HL-60 (cell line): ENCODE data around the gene SLC25A10.

Experiments
- DNase-seq, 2 experiments: peaks; one replicate each; pipeline ENCODE4 v3.0.0-alpha.2; 2010 to 2020; ENCODE audit warnings: low read depth in 1 of 2, low spot score in 1 of 2
- H3K27ac ChIP-seq: fragments of 250-450 bp; sonication (Bioruptor Pico); replicated peaks from 2 replicates; pipeline ENCODE4 v1.5.1; 2020; ENCODE audit warnings: mild to moderate bottlenecking, moderate library complexity
- H3K27me3 ChIP-seq: fragments of 250-450 bp; sonication (Bioruptor Pico); 2 replicates; pipeline ENCODE4 v1.5.1; 2021; ENCODE audit warnings: mild to moderate bottlenecking, moderate library complexity; ENCODE audit not compliant: insufficient read depth, poor library complexity, severe bottlenecking
- H3K4me3 ChIP-seq: replicated peaks from 2 replicates; pipeline ENCODE4 v1.5.1; 2011; ENCODE audit warnings: mild to moderate bottlenecking, control low read depth, low read length; ENCODE audit not compliant: insufficient read depth
- CTCF ChIP-seq: IDR thresholded peaks from one replicate; pipeline ENCODE4 v1.5.1; 2011; ENCODE audit warnings: low read length, control low read depth, inconsistent platforms; ENCODE audit not compliant: insufficient read depth
- GABPA ChIP-seq: IDR thresholded peaks from 2 replicates; pipeline ENCODE4 v1.6.1; 2012; ENCODE audit warnings: low read depth
- POLR2AphosphoS5 ChIP-seq: IDR thresholded peaks from 2 replicates; pipeline ENCODE4 v1.6.1; 2012; ENCODE audit warnings: low read depth
- SPI1 ChIP-seq: IDR thresholded peaks from 2 replicates; pipeline ENCODE4 v1.6.1; 2012; ENCODE audit warnings: low read depth, mild to moderate bottlenecking, borderline replicate concordance
- TF ChIP-seq, protein P1 (sequence below): IDR thresholded peaks from 2 replicates; pipeline ENCODE4 v1.6.1; 2012; ENCODE audit warnings: low read depth; ENCODE audit not compliant: insufficient replicate concordance

SLC25A10 gene

DNA sequence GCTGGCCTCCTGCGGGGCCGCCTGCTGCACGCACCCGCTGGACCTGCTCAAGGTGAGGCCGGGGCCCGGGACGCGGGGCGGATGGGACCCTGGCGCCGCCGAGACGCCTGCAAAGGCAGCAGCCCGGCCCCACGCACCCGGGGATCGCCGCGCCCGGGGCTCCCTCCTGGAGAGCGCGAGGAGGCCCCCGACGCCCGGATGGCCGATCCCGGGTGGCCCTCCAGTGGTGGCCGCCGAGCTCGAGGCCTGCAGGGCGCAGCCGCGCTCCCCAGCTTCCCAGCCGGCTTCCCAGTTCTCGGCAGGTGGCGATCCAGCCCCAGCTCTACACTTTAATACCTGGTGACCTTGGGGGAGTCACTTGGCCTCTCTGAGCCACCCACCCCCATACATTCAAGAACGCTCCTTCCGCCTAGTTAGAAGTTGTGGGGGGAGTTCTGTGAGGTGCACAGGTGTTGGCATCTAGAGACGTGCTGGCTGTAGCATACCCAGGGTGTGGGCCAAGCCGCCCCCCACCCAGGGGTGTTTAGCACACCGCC lies 452 bp downstream of the SLC25A10 start:
- TF ChIP-seq, protein P1, sequence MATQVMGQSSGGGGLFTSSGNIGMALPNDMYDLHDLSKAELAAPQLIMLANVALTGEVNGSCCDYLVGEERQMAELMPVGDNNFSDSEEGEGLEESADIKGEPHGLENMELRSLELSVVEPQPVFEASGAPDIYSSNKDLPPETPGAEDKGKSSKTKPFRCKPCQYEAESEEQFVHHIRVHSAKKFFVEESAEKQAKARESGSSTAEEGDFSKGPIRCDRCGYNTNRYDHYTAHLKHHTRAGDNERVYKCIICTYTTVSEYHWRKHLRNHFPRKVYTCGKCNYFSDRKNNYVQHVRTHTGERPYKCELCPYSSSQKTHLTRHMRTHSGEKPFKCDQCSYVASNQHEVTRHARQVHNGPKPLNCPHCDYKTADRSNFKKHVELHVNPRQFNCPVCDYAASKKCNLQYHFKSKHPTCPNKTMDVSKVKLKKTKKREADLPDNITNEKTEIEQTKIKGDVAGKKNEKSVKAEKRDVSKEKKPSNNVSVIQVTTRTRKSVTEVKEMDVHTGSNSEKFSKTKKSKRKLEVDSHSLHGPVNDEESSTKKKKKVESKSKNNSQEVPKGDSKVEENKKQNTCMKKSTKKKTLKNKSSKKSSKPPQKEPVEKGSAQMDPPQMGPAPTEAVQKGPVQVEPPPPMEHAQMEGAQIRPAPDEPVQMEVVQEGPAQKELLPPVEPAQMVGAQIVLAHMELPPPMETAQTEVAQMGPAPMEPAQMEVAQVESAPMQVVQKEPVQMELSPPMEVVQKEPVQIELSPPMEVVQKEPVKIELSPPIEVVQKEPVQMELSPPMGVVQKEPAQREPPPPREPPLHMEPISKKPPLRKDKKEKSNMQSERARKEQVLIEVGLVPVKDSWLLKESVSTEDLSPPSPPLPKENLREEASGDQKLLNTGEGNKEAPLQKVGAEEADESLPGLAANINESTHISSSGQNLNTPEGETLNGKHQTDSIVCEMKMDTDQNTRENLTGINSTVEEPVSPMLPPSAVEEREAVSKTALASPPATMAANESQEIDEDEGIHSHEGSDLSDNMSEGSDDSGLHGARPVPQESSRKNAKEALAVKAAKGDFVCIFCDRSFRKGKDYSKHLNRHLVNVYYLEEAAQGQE, result no peak
- TF ChIP-seq POLR2AphosphoS5 (peak; percentile 8; the same call in 1 of the 2 replicates), CTCF (no peak), GABPA (no peak), SPI1 (no peak)
- Histone ChIP-seq H3K27ac (peak overlapping the region; percentile 80), H3K27me3 (no peaks in the 10 kb centered on the region), H3K4me3 (peak overlapping the region; percentile 78)
- DNase-seq, result no peak

GRCh38 chr17:81713004-81713555 lies 996 bp downstream of the SLC25A10 start:
- no peak for TF ChIP-seq GABPA
- no peak for TF ChIP-seq CTCF
- TF ChIP-seq SPI1, result no peak
- no peak for TF ChIP-seq POLR2AphosphoS5
- TF ChIP-seq, protein P1, result no peak
- Histone ChIP-seq H3K4me3 (peak overlapping the region; percentile 78), H3K27ac (peak overlapping the region; percentile 80), H3K27me3 (no peaks in the 10 kb centered on the region)
- no peak for DNase-seq

DNA sequence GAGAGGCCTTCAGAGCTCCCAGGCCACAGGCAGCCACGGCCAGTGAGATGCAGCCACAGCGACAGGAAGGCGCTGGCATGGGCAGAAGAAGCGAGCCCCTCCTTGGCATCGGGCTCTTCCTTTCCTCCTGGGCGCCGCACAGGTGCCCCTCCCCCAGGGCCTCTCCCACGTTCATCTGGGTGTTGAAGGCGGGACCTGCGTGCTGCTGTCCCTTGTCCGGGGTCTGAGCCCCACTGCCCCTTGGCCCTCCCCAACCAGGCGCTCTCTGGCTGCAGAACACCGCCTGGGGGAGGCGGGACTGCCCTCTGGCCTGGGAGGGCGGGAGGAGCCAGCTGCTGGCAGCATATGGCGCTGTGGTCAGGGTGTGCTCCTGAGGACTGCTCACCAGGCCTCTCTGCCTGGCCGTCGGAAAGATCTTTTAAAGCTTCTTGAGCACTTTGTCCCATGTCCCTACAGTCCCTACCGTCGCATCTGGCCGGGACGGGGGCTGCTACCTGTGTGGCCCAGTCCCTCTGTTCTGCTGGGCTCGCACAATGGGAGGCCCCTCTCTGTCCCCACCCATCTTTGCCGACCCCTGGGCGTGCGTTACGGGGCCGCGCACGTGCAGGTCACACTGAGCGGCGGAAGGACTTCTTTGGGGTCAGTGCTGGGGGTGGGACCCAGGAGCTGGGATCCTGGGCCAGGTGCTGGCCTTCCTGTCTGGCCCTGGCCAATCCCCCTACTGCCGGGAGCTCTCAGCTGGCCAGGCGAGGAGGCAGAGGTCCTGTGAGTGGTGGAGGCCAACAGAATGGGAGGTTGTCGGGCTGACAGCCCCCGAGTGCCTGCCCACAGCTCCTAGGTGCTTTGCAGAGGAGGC lies 1.7 kb downstream of the SLC25A10 start:
- H3K27me3 ChIP-seq, result no peaks in the 10 kb centered on the region
- DNase-seq, result no peak
- TF ChIP-seq POLR2AphosphoS5, result peak; percentile 18; the same call in 1 of the 2 replicates
- TF ChIP-seq, protein P1, result no peak
- peak overlapping the region; percentile 78 for H3K4me3 ChIP-seq
- peak overlapping the region; percentile 80 for H3K27ac ChIP-seq
